CD8-positive, alpha-beta memory T cell (primary cell): ENCODE measurements around the gene PRMT1. TPM values are rescaled to one million over a fixed set of nuclear protein-coding genes. Genes with fewer than 3 reads are reported as not detected.

Source experiments
- CTCF ChIA-PET: fragments of 350-600 bp; sonication (Branson Sonifier 250); formaldehyde crosslinking; loops from one replicate; lab custom pipeline; 2021; ENCODE audit warnings: antibody characterized with exemption; lab: Charles Lee
- POLR2A ChIA-PET: fragments of 350-600 bp; sonication (Branson Sonifier 250); formaldehyde crosslinking; loops from one replicate; lab custom pipeline; 2021; ENCODE audit warnings: antibody characterized with exemption; lab: Charles Lee
- DNase-seq, 5 donors: peaks; one replicate each; pipeline versions ENCODE4 v3.0.0 to v3.0.0-alpha.2; 2020 to 2022; ENCODE audit warnings: mixed read lengths in 1 of 5
- H3K27ac ChIP-seq: one replicate; pipeline ENCODE4 v1.7.0; 2013; ENCODE audit warnings: low read depth, mild to moderate bottlenecking, low read length, moderate library complexity
- H3K27me3 ChIP-seq: 2 replicates; pipeline ENCODE4 v1.7.0; 2013; ENCODE audit warnings: low read length, mild to moderate bottlenecking; ENCODE audit not compliant: insufficient read depth, poor library complexity, severe bottlenecking
- H3K36me3 ChIP-seq: 2 replicates; pipeline ENCODE4 v1.7.0; 2013; ENCODE audit warnings: mild to moderate bottlenecking, low read length, moderate library complexity; ENCODE audit not compliant: insufficient read depth
- H3K4me1 ChIP-seq: 2 replicates; pipeline ENCODE4 v1.7.0; 2013; ENCODE audit warnings: mild to moderate bottlenecking, low read length, moderate library complexity; ENCODE audit not compliant: insufficient read depth
- H3K4me3 ChIP-seq: 2 replicates; pipeline ENCODE4 v1.7.0; 2013; ENCODE audit warnings: mild to moderate bottlenecking, low read length
- H3K9me3 ChIP-seq: 2 replicates; pipeline ENCODE4 v1.7.0; 2013; ENCODE audit warnings: mild to moderate bottlenecking, low read length
- H3K27ac Mint-ChIP-seq, 8 donors: one replicate each; pipeline ENCODE4 v1.8.0; 2020 to 2021; ENCODE audit warnings: mixed read lengths in 8 of 8, mild to moderate bottlenecking in 6 of 8, inconsistent platforms in 3 of 8, moderate library complexity in 3 of 8
- H3K27me3 Mint-ChIP-seq, 2 donors: one replicate each; pipeline ENCODE4 v1.8.0; 2020 to 2021; ENCODE audit warnings: mixed read lengths in 2 of 2, mild to moderate bottlenecking in 1 of 2, moderate library complexity in 1 of 2
- H3K36me3 Mint-ChIP-seq, 3 donors: one replicate each; pipeline ENCODE4 v1.8.0; 2020 to 2021; ENCODE audit warnings: mixed read lengths in 3 of 3, inconsistent platforms in 1 of 3, mild to moderate bottlenecking in 1 of 3
- H3K4me1 Mint-ChIP-seq, 3 donors: one replicate each; pipeline ENCODE4 v1.8.0; 2020 to 2021; ENCODE audit warnings: mixed read lengths in 3 of 3, inconsistent platforms in 1 of 3, mild to moderate bottlenecking in 1 of 3
- H3K4me3 Mint-ChIP-seq, 7 donors: one replicate each; pipeline ENCODE4 v1.8.0; 2020 to 2021; ENCODE audit warnings: mixed read lengths in 7 of 7, mild to moderate bottlenecking in 6 of 7, moderate library complexity in 4 of 7, inconsistent platforms in 2 of 7
- H3K9me3 Mint-ChIP-seq, 5 donors: one replicate each; pipeline ENCODE4 v1.8.0; 2020 to 2022; ENCODE audit warnings: mixed read lengths in 5 of 5, mild to moderate bottlenecking in 3 of 5, moderate library complexity in 2 of 5, inconsistent platforms in 1 of 5
- polyA plus RNA-seq: library from polyadenylated mRNA; unstranded; fragments of 300-500 nt; fragmentation: Illumina TruSeq; gene quantifications from one replicate; pipeline ENCODE4 v1.2.3, GENCODE V29; 2021
- total RNA-seq, 2 experiments: library from RNA; stranded (reverse); gene quantifications; one replicate each; pipeline ENCODE4 v1.2.3, GENCODE V29; 2021

The PRMT1 gene
- total and polyA plus RNA-seq, 3 experiments from 2014 or later = 135 to 537 (median 529) TPM

DNA sequence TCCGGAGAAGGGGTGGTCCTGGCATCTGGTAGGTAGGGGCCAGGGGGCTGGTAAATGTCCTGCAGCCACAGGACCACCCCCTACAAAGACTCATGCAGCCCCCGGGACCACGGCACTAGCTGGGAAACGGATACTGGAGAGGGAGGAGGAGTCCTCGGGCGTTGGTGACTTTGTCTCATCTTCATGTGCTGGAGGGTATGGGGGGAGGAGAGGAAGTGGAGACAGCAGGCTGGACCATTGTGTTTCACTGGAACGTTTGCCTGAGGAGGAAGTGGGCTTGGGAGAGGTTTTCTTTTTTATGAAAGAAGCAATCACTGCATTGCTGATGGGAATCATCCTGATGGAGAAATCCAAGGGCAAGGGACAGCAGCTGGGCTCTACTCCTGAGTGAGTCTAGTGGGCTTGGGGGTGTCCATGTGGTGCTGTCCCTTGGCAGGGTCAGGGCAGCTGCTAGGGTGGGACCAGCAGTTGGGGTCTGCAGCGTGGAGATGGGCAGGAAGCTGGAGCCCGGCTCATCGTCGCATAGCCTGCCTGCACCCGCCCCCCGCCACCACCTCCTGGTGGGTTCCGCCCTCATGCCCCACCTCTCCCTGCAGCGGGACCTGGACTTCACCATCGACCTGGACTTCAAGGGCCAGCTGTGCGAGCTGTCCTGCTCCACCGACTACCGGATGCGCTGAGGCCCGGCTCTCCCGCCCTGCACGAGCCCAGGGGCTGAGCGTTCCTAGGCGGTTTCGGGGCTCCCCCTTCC, 10.7 kb downstream of the PRMT1 start:
- CTCF ChIA-PET = interaction anchor here (1.0 to 1.6 kb wide), 2 partner anchors 9 to 117 kb away, joined by 3 to 5 read pairs; no protein-coding TSS in a partner anchor
- POLR2A ChIA-PET = interaction anchor here (0.5 kb wide), 1 partner anchor 97 kb away, joined by 4 read pairs; no protein-coding TSS in a partner anchor
- Mint-ChIP-seq H3K36me3 (peaks cover 3 to 50% (median 5%) of the 10 kb centered on the region in 3 donors), H3K27me3 (peaks cover 13 to 19% of the 10 kb centered on the region in 2 donors), H3K9me3 (no peaks in the 10 kb centered on the region), H3K4me1 (peaks cover 14 to 31% (median 14%) of the 10 kb centered on the region in 3 donors), H3K4me3 (peak overlapping the region in 1 of 7 donors; percentile 59), H3K27ac (no peak overlapping the region)
- Histone ChIP-seq H3K9me3 (no peaks in the 10 kb centered on the region), H3K27ac (no peak overlapping the region), H3K36me3 (peaks cover 7% of the 10 kb centered on the region), H3K4me1 (peaks cover 17% of the 10 kb centered on the region), H3K27me3 (no peaks in the 10 kb centered on the region), H3K4me3 (no peak overlapping the region)
- no peak for DNase-seq

DNA sequence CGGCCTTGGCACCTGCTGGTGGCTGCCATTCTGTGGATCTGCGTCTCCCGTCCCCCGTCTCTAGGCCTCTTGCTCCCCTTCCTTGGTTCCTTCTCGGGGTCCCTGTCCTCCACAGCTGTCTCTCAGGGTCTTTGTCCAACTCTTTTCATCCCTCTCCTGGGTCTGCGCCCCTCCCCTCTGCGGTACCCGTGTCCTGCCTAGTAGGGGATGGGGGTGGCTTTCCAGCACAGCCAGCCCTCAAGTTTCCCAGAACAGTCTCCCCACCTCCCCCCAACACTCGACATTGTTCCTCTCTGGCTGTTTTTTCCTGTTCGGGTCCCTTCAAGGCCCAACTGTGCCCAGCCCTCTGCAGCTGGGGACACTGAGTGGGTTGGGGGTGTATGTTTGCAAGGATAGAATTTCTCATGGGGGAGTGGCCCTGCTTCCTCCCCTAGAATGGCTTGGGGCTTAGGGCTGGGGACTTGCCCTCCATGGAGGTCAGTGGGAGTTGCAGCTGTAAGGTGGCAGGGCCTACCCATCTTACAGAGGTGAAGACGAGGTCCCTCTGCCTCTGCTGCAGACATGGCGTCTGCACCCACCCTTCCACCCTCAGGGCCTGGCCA, 11.6 kb downstream of the PRMT1 start:
- no peaks in the 10 kb centered on the region for H3K9me3 ChIP-seq
- Mint-ChIP-seq H3K27ac (no peak overlapping the region), H3K27me3 (peaks cover 17 to 19% of the 10 kb centered on the region in 2 donors), H3K36me3 (peaks cover 3 to 43% (median 5%) of the 10 kb centered on the region in 3 donors), H3K4me3 (no peak overlapping the region), H3K9me3 (no peaks in the 10 kb centered on the region), H3K4me1 (peaks cover 14 to 31% (median 14%) of the 10 kb centered on the region in 3 donors)
- no peak for DNase-seq
- H3K27ac ChIP-seq = no peak overlapping the region
- ChIA-PET POLR2A (no interaction called here), CTCF (no interaction called here)
- H3K27me3 ChIP-seq = no peaks in the 10 kb centered on the region
- H3K4me3 ChIP-seq = no peak overlapping the region
- peaks cover 17% of the 10 kb centered on the region for H3K4me1 ChIP-seq
- peaks cover 7% of the 10 kb centered on the region for H3K36me3 ChIP-seq

- H3K9me3 Mint-ChIP-seq = no peaks in the 10 kb centered on the region
- no peak within 1 kb of the TSS for H3K27ac ChIP-seq
- peak within 1 kb of the TSS; percentile 80 to 87 (median 84) for H3K4me3 Mint-ChIP-seq
- H3K4me1 ChIP-seq = peaks cover 17% of the 10 kb centered on the region
- peaks cover 14 to 31% (median 14%) of the 10 kb centered on the region in 3 donors for H3K4me1 Mint-ChIP-seq
- no peaks in the 10 kb centered on the region for H3K9me3 ChIP-seq
- H3K27me3 Mint-ChIP-seq = peaks cover 19 to 21% of the 10 kb centered on the region in 2 donors
- POLR2A ChIA-PET = no interaction called here
- CTCF ChIA-PET = interaction anchor here (1.4 kb wide), 1 partner anchor 8 kb away, joined by 3 read pairs; no protein-coding TSS in a partner anchor
- H3K27me3 ChIP-seq = no peaks in the 10 kb centered on the region
- peak within 1 kb of the TSS; percentile 47 for H3K4me3 ChIP-seq
- H3K36me3 ChIP-seq = peaks cover 7% of the 10 kb centered on the region
- peaks cover 3 to 35% (median 4%) of the 10 kb centered on the region in 3 donors for H3K36me3 Mint-ChIP-seq
- DNase-seq = peak in 1 of 5 donors; percentile 15
- H3K27ac Mint-ChIP-seq = peak within 1 kb of the TSS in 5 of 8 donors; percentile 6 to 58 (median 50)
These were observed 12.3 kb downstream of the PRMT1 start, which contains the start of gene ADM5 for GRCh38 chr19:49689133-49690078. Gene ADM5 (plus strand): TSS chr19:49689594. CDS start chr19:49689838, 244 bp downstream.

DNA sequence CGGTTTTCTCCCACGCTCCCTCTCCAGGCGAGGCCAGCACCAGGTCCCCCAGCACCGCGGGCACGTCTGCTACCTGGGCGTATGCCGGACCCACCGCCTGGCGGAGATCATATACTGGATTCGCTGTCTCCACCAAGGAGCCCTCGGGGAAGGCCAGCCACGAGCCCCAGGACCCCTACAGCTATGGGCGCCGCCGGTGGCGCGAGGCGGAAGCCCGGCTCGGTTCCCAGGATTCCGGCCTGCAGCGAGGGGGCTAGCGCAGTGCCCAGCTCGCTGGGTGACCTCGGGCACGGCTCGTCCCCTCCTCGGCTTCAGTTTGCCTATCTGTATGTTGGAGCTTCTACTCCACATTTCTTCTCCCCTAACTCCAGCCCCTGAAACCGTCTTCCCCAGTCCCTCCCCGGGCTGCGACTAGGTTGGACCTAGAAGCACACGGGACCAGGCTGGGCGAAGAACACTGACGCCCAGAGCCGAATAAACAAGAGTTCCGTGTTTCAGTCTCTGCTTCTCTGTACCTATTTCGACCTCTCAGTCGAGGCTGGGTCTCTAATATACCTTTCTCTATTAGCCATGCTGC, 13.1 kb downstream of the PRMT1 start:
- no peak overlapping the region for H3K27ac ChIP-seq
- H3K27me3 ChIP-seq = no peaks in the 10 kb centered on the region
- H3K9me3 ChIP-seq = no peaks in the 10 kb centered on the region
- ChIA-PET POLR2A (no interaction called here), CTCF (interaction anchor here (1.4 kb wide), 1 partner anchor 9 kb away, joined by 3 read pairs; no protein-coding TSS in a partner anchor)
- H3K4me1 ChIP-seq = peaks cover 17% of the 10 kb centered on the region
- H3K36me3 Mint-ChIP-seq = peaks cover 3 to 29% (median 4%) of the 10 kb centered on the region in 3 donors
- no peaks in the 10 kb centered on the region for H3K9me3 Mint-ChIP-seq
- peaks cover 14 to 31% (median 14%) of the 10 kb centered on the region in 3 donors for H3K4me1 Mint-ChIP-seq
- H3K27ac Mint-ChIP-seq = peak overlapping the region in 4 of 8 donors; percentile 6 to 58 (median 43)
- peak overlapping the region; percentile 80 to 87 (median 84) for H3K4me3 Mint-ChIP-seq
- H3K4me3 ChIP-seq = peak overlapping the region; percentile 47
- peaks cover 6% of the 10 kb centered on the region for H3K36me3 ChIP-seq
- peaks cover 21 to 24% of the 10 kb centered on the region in 2 donors for H3K27me3 Mint-ChIP-seq
- DNase-seq = no peak

GRCh38 chr19:49690656-49691242, 13.7 kb downstream of the PRMT1 start, which contains the start of gene CPT1C:
Gene CPT1C (plus strand): TSS chr19:49691116. CDS start chr19:49692253, 1,137 bp downstream.
- Histone ChIP-seq H3K36me3 (peaks cover under 1% of the 10 kb centered on the region), H3K27ac (no peak within 1 kb of the TSS), H3K9me3 (no peaks in the 10 kb centered on the region), H3K4me1 (peaks cover 17% of the 10 kb centered on the region), H3K4me3 (peak within 1 kb of the TSS; percentile 47), H3K27me3 (no peaks in the 10 kb centered on the region)
- Mint-ChIP-seq H3K27me3 (peaks cover 21 to 24% of the 10 kb centered on the region in 2 donors), H3K27ac (peak within 1 kb of the TSS in 7 of 8 donors; percentile 6 to 86 (median 54)), H3K36me3 (peaks cover 2 to 23% (median 3%) of the 10 kb centered on the region in 3 donors), H3K9me3 (no peaks in the 10 kb centered on the region), H3K4me3 (peak within 1 kb of the TSS; percentile 80 to 87 (median 84)), H3K4me1 (peaks cover 14 to 31% (median 14%) of the 10 kb centered on the region in 3 donors)
- peak; percentile 16 to 64 (median 39) for DNase-seq
- POLR2A ChIA-PET = no interaction called here
- CTCF ChIA-PET = interaction anchor here (1.4 to 1.7 kb wide), 2 partner anchors 10 kb away, joined by 3 to 5 read pairs; no protein-coding TSS in a partner anchor

DNA sequence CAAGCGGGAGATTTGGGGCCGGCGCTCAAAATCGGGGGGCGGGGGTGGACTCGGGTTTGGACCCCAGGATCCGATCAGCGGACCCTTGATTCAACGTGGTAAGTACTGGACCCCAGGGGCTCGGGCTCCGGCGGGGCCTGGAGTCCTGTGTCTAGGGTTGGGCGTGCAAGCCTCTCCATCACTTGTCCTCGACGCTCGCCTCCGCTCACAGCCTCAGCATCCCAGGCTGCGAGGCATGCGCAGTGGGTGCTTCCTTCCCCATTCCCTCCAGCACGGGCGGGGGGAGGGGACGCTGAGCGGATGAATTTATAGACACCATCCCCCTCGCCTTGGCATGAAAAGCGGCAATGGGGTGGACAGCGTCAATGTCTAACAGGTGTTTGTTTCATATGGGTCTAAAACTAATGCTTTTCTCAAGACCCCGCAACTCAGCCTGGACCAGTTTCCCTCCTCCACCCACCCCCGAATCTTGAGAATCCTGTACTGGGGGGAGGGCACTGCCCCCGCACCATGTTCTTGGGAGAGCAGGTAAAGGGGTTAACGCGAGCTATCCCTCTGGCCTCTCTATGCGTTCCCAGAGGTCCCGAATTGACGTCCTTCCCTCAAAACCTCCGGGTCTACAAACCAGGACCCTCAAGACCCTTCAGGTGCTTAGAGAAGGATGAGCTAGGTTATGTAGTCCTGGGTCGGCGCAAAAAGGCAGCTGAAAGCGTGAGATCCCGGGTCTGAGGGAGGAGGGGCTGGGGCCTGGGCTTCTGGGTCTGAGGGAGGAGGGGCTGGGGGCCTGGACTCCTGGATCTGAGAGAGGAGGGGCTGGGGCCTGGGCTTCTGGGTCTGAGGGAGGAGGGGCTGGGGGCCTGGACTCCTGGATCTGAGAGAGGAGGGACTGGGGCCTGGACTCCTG, 14.4 kb downstream of the PRMT1 start:
- H3K4me3 Mint-ChIP-seq = peak overlapping the region; percentile 80 to 87 (median 84)
- no peaks in the 10 kb centered on the region for H3K9me3 Mint-ChIP-seq
- H3K36me3 ChIP-seq = no peaks in the 10 kb centered on the region
- peaks cover 21 to 24% of the 10 kb centered on the region in 2 donors for H3K27me3 Mint-ChIP-seq
- H3K27me3 ChIP-seq = no peaks in the 10 kb centered on the region
- peak overlapping the region in 4 of 8 donors; percentile 6 to 86 (median 50) for H3K27ac Mint-ChIP-seq
- H3K27ac ChIP-seq = no peak overlapping the region
- peak in 1 of 5 donors; percentile 14 for DNase-seq
- CTCF ChIA-PET = interaction anchor here (1.7 kb wide), 1 partner anchor 11 kb away, joined by 5 read pairs; no protein-coding TSS in a partner anchor
- H3K36me3 Mint-ChIP-seq = peaks cover 2 to 18% (median 3%) of the 10 kb centered on the region in 3 donors
- POLR2A ChIA-PET = no interaction called here
- H3K4me1 ChIP-seq = peaks cover 17% of the 10 kb centered on the region
- H3K9me3 ChIP-seq = no peaks in the 10 kb centered on the region
- peaks cover 14 to 31% (median 14%) of the 10 kb centered on the region in 3 donors for H3K4me1 Mint-ChIP-seq
- peak overlapping the region; percentile 47 for H3K4me3 ChIP-seq
